Gastroesophageal sphincter (tissue), 3 donors: Measurements from ENCODE around the gene ZBP1.

Source experiments
- EP300 ChIP-seq: sonication (generic); formaldehyde crosslinking; IDR thresholded peaks from one replicate; pipeline ENCODE4 v1.6.1; 2017; ENCODE audit warnings: antibody characterized with exemption, mild to moderate bottlenecking
- POLR2A ChIP-seq, 2 donors: fragments of 450-650 bp; IDR thresholded peaks; one replicate each; pipeline ENCODE4 v1.6.1; 2017; ENCODE audit warnings: antibody characterized with exemption in 2 of 2, mild to moderate bottlenecking in 2 of 2, moderate library complexity in 1 of 2
- POLR2AphosphoS5 ChIP-seq: sonication (generic); formaldehyde crosslinking; IDR thresholded peaks from one replicate; pipeline ENCODE4 v1.6.1; 2017; ENCODE audit warnings: antibody characterized with exemption
- TF ChIP-seq, protein P1 (sequence below), 4 experiments: fragments of 200-600 bp in 2 of 4; fragments of 450-650 bp in 2 of 4; sonication (generic) in 1 of 4; IDR thresholded peaks; one replicate each; pipeline ENCODE4 v1.5.1; 2017 to 2019; ENCODE audit warnings: antibody characterized with exemption in 4 of 4, mild to moderate bottlenecking in 2 of 4, moderate library complexity in 2 of 4

DNA sequence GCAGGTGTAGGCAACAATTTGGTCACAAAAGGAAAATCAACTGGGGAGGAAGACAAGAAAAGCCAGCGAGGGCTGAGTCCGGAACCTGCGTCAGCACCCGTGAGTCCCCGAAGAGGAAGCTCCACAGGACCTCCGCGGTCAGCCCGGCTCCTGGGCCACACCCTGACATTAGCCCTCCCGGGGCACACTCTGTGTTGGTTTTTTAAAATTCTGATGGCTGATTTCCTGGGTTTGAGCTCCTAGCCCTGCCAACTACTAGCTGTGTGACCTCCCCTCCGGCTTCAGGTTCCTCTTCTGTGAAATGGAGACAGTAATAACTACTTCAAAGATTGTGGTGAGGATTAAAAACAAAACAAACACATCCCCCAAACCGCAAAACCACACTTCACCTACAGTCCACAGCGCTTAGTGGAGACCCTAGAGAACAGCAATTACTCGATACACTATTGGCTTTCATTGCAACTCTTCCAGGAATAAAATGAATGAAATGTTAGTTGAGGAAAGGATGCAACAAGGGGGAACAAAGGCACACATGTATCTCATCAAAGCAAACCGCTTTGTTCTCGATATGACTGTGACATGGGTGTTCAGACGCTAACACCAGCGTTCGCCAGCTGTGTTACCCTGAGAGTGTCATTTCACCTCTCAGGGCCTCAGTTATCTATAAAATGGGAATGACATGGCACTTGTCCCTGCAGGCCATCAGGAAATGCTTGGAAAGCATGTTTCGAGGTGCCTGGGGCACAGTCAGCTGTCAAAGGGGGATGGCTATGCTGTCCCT is 985 bp downstream of the ZBP1 start:
- TF ChIP-seq, protein P1, sequence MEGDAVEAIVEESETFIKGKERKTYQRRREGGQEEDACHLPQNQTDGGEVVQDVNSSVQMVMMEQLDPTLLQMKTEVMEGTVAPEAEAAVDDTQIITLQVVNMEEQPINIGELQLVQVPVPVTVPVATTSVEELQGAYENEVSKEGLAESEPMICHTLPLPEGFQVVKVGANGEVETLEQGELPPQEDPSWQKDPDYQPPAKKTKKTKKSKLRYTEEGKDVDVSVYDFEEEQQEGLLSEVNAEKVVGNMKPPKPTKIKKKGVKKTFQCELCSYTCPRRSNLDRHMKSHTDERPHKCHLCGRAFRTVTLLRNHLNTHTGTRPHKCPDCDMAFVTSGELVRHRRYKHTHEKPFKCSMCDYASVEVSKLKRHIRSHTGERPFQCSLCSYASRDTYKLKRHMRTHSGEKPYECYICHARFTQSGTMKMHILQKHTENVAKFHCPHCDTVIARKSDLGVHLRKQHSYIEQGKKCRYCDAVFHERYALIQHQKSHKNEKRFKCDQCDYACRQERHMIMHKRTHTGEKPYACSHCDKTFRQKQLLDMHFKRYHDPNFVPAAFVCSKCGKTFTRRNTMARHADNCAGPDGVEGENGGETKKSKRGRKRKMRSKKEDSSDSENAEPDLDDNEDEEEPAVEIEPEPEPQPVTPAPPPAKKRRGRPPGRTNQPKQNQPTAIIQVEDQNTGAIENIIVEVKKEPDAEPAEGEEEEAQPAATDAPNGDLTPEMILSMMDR (IDR thresholded peaks at IDR 0.05): no peak
- TF ChIP-seq EP300: no peak
- no peak for TF ChIP-seq POLR2A (IDR thresholded peaks at IDR 0.05)
- no peak for TF ChIP-seq POLR2AphosphoS5
